ENCODE data around the gene SPATC1L.
"Not testable (repeated sequence)": the region's sequence is repeated elsewhere in the genome, so short reads cannot be mapped to it uniquely, and the experiment has no call there.

Gene SPATC1L

GRCh38 chr21:46173573-46173972 lies 10.7 kb downstream of the SPATC1L start:
- TF ChIP-seq CTCF (IDR thresholded peaks at IDR 0.05; ENCODE audit: low read depth, low read length): no peak
- no peak overlapping the region for H3K4me3 ChIP-seq (ENCODE audit: low read depth, low read length)

- TF ChIP-seq CTCF (IDR thresholded peaks at IDR 0.05; ENCODE audit: low read depth, low read length): no peak
- H3K4me3 ChIP-seq (ENCODE audit: low read depth, low read length): no peak overlapping the region
These were observed 11.3 kb downstream of the SPATC1L start for GRCh38 chr21:46172863-46173528.

DNA sequence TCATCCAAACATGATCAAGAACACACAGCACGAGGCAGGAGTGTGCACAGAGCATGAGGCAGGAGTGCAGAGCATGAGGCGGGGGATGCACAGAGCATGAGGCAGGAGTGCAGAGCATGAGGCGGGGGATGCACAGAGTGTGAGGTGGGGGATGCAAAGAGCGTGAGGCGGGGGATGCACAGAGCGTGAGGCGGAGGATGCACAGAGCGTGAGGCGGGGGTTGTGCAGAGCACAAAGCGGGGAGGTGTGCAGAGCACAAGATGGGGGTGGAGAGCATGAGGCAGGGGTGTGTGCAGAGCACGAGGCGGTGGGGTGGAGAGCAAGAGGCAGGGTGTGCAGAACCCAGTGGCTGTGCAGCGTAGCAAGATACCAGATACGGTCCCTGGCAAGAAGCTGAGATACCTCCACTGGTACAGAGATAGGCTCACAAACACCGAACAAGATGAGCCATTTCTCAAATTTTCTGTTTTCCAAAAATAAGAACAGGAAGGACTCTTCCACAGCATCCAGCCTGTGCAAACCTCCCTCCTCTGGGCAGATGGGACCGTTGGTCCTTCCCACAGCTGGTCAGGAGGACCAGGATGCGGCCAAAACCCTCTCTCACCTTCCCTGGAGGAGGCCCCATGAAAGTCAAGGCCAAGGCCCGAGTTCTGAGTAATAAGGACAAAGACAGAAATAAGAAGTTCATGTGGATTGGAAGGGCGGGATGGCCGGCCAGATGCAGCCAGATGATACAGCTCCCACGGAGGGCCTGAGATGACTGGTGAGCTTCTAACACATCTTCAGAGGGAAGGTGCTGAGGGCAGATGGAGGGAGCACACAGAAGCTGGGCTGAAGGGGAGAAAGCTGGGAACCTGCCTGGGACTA lies 12.0 kb downstream of the SPATC1L start:
- TF ChIP-seq CTCF (IDR thresholded peaks at IDR 0.05; ENCODE audit: low read depth, low read length): no peak
- no peak overlapping the region for H3K4me3 ChIP-seq (ENCODE audit: low read depth, low read length)

GRCh38 chr21:46171585-46171984 lies 12.7 kb downstream of the SPATC1L start:
- no peak overlapping the region for H3K4me3 ChIP-seq (ENCODE audit: low read depth, low read length)
- no peak for TF ChIP-seq CTCF (IDR thresholded peaks at IDR 0.05; ENCODE audit: low read depth, low read length)

GRCh38 chr21:46170436-46171193 lies 13.6 kb downstream of the SPATC1L start:
- H3K4me3 ChIP-seq (ENCODE audit: low read depth, low read length): not testable (repeated sequence)

GRCh38 chr21:46168659-46169386 lies 15.4 kb downstream of the SPATC1L start:
- no peak for TF ChIP-seq CTCF (IDR thresholded peaks at IDR 0.05; ENCODE audit: low read depth, low read length)
- no peak overlapping the region for H3K4me3 ChIP-seq (ENCODE audit: low read depth, low read length)

GRCh38 chr21:46168238-46168637 lies 16.0 kb downstream of the SPATC1L start:
- H3K4me3 ChIP-seq (ENCODE audit: low read depth, low read length): no peak overlapping the region
- no peak for TF ChIP-seq CTCF (IDR thresholded peaks at IDR 0.05; ENCODE audit: low read depth, low read length)
